ENCODE results near the gene LHX4.

LHX4 gene

DNA sequence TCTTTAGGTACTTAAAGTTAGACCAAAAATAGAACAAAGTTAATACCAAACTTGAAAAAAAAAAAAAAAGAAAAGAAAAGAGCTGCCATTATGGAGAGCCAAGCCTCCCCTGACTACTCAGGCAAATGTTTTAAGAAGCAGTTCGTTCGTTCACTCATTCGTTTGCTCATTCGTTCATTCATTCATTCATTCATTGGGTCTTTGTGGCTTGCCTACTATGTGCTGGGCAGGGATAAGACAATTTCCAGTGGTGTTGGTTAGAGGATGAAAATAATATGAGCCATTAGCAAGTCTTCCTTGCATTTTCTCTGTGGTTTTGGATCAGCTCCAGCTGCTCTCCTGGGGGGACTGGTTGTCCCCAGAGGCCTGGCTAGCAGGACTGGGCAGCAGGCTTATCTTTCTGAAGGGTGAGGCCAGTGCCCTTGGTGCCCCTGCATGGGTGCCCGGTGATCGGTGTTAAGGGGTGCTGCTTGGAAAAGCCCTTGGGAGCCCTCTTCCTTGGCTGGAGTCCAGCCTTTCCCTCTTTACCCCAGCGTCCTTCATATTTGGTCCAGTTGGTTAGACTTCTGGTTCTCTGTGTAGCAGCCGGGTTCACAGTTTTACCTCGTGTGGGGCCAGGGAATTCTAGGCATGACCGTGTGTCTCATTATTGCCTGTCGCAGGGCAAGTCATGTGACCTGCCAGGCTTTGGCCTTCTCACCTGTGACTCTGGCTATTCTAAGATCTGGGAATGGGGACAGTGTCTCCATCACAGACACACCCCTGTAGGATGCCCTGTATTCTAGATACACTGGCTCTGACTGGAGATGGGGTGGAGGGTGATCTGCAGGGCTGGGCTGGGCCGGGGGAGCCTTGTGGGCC is 32.8 kb downstream of the LHX4 start:
- Histone ChIP-seq H3K27me3 (ENCODE audit: control insufficient read depth in 5 of 5, insufficient read depth in 4 of 5, low read length in 5 of 5) (peaks cover 21 to 40% (median 26%) of the 10 kb centered on the region in 5 donors), H3K27ac (ENCODE audit: low read depth, low read length) (no peak overlapping the region), H3K4me1 (ENCODE audit: control insufficient read depth in 5 of 5, insufficient read depth in 5 of 5, low read length in 5 of 5) (peaks cover 0 to 7% (median 2%) of the 10 kb centered on the region in 5 donors)

DNA sequence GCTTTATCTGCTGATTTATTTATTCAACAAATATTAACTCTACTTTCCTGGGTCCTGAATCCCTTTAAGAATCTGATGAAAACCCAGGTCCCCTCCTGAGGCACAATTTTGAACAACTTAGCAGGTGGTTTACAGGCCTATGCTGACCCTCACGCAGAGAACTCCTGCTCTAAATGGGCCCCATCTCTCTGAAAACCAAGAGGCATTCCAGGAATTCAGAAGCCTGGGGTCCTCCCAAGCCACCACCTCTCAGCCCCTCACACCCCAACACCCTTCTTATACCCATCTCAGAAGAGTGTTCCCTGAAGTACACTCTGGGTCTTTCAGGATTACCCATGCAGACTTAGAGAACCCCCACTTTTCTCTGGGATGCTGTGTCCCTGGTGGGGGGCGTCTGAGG is 34.5 kb downstream of the LHX4 start:
- H3K9ac ChIP-seq (ENCODE audit: low read length in 5 of 5), result no peak overlapping the region
- no peak overlapping the region for H3K27ac ChIP-seq (ENCODE audit: low read depth, low read length)
- peaks cover 13 to 26% (median 16%) of the 10 kb centered on the region in 5 donors for H3K27me3 ChIP-seq (ENCODE audit: control insufficient read depth in 5 of 5, insufficient read depth in 4 of 5, low read length in 5 of 5)
- H3K36me3 ChIP-seq (ENCODE audit: control insufficient read depth in 5 of 5, insufficient read depth in 5 of 5, low read length in 5 of 5), result no peaks in the 10 kb centered on the region
- H3K4me1 ChIP-seq (ENCODE audit: control insufficient read depth in 5 of 5, insufficient read depth in 5 of 5, low read length in 5 of 5), result peaks cover 0 to 7% (median 2%) of the 10 kb centered on the region in 5 donors
- H3K9me3 ChIP-seq (ENCODE audit: control insufficient read depth in 5 of 5, low read length in 5 of 5), result no peaks in the 10 kb centered on the region
- no peak overlapping the region for H3K4me3 ChIP-seq (ENCODE audit: low read depth in 1 of 5, low read length in 5 of 5)

More for the DNA sequence above, 32.8 kb downstream of the LHX4 start:
- no peaks in the 10 kb centered on the region for H3K9me3 ChIP-seq (ENCODE audit: control insufficient read depth in 5 of 5, low read length in 5 of 5)
- no peak overlapping the region for H3K4me3 ChIP-seq (ENCODE audit: low read depth in 1 of 5, low read length in 5 of 5)
- H3K9ac ChIP-seq (ENCODE audit: low read length in 5 of 5), result no peak overlapping the region
- H3K36me3 ChIP-seq (ENCODE audit: control insufficient read depth in 5 of 5, insufficient read depth in 5 of 5, low read length in 5 of 5), result no peaks in the 10 kb centered on the region

DNA sequence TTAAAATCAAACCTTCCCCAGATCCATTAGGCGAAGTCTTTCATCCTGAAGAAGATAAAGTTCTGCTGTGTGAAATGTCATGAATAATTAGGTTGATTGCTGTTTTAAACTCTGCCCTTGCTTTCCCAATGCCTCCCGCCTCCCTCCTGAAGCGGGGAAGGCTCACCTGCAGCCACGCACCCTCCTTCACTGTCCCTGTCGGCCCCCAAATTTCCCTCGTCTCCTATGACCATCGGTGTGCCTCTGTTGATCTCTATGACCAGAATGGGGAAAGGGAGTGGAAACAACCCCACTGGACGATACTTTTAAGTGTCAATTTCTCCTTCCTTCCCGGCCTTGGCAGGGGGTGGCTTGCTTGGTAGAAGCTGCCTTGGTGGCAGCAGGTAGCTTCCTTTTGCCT is 35.1 kb downstream of the LHX4 start:
- Histone ChIP-seq H3K4me1 (ENCODE audit: control insufficient read depth in 5 of 5, insufficient read depth in 5 of 5, low read length in 5 of 5) (peaks cover 0 to 13% (median 3%) of the 10 kb centered on the region in 5 donors), H3K36me3 (ENCODE audit: control insufficient read depth in 5 of 5, insufficient read depth in 5 of 5, low read length in 5 of 5) (no peaks in the 10 kb centered on the region), H3K9ac (ENCODE audit: low read length in 5 of 5) (no peak overlapping the region), H3K4me3 (ENCODE audit: low read depth in 1 of 5, low read length in 5 of 5) (no peak overlapping the region), H3K9me3 (ENCODE audit: control insufficient read depth in 5 of 5, low read length in 5 of 5) (no peaks in the 10 kb centered on the region), H3K27me3 (ENCODE audit: control insufficient read depth in 5 of 5, insufficient read depth in 4 of 5, low read length in 5 of 5) (peaks cover 7 to 20% (median 10%) of the 10 kb centered on the region in 5 donors), H3K27ac (ENCODE audit: low read depth, low read length) (no peak overlapping the region)

DNA sequence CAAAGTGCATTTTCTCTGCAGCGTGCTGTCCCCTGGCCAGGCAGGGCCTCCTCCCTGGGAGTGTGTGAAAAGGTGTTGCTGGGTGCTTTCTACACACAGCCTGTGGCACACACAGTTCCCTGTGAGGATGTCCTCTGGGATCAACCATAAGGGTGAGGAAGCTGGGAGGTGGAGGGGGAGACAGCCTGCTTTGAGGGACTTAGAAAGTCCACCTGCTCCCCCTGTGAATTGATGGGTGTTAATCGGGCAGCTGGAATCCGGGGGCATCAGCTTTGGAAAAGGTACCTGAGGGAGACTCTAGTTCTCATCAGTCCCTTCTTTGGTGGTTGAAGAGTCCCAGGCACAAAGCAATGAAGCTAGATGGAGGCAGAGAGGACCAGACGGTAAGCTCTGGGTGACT is 35.8 kb downstream of the LHX4 start:
- Histone ChIP-seq H3K27ac (ENCODE audit: low read depth, low read length) (no peak overlapping the region), H3K4me3 (ENCODE audit: low read depth in 1 of 5, low read length in 5 of 5) (no peak overlapping the region), H3K36me3 (ENCODE audit: control insufficient read depth in 5 of 5, insufficient read depth in 5 of 5, low read length in 5 of 5) (no peaks in the 10 kb centered on the region), H3K9me3 (ENCODE audit: control insufficient read depth in 5 of 5, low read length in 5 of 5) (no peaks in the 10 kb centered on the region), H3K9ac (ENCODE audit: low read length in 5 of 5) (no peak overlapping the region), H3K4me1 (ENCODE audit: control insufficient read depth in 5 of 5, insufficient read depth in 5 of 5, low read length in 5 of 5) (peaks cover 0 to 20% (median 6%) of the 10 kb centered on the region in 5 donors), H3K27me3 (ENCODE audit: control insufficient read depth in 5 of 5, insufficient read depth in 4 of 5, low read length in 5 of 5) (peaks cover 6 to 18% (median 9%) of the 10 kb centered on the region in 5 donors)

DNA sequence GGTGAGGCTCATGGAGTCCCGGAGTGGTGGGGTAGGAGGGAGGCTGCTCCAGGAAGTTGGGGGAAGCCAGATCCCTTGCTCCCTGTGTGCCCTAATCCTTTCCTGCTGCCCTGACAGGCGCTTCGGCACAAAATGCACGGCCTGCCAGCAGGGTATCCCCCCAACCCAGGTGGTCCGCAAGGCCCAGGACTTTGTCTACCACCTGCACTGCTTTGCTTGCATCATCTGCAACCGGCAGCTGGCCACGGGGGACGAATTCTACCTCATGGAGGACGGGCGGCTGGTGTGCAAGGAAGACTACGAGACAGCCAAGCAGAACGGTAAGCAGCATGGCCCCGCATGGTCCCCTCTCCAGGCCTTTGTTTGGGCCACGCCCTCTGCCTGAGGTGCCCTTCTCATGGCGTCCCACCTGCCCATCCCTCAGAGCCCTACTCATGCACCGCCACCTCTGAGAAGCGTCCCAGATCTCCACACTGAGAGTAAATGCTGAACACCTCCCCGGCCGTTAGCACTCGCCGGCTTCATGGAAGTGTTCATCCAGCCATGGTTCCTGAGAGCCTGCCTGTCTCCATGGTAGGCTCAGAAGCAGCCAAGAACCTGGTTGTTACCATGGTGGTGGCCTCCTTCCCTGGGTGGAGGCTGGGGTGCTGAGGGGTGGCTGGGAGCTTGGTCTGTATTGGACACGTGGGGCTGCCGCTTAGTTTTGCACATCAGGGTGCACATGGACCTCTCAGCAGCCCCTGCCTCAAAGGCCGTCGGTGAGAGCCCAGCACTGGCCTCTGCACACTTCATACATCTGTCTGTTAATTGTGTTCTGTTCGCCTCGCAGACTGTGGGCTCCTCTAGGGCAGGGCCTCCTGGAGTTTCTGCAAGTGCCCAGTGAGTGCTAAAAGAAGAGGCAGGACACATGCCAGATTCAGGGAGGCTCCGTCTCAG is 36.5 kb downstream of the LHX4 start:
- H3K9ac ChIP-seq (ENCODE audit: low read length in 5 of 5), result no peak overlapping the region
- peaks cover 6 to 18% (median 9%) of the 10 kb centered on the region in 5 donors for H3K27me3 ChIP-seq (ENCODE audit: control insufficient read depth in 5 of 5, insufficient read depth in 4 of 5, low read length in 5 of 5)
- no peaks in the 10 kb centered on the region for H3K9me3 ChIP-seq (ENCODE audit: control insufficient read depth in 5 of 5, low read length in 5 of 5)
- peaks cover 0 to 23% (median 6%) of the 10 kb centered on the region in 5 donors for H3K4me1 ChIP-seq (ENCODE audit: control insufficient read depth in 5 of 5, insufficient read depth in 5 of 5, low read length in 5 of 5)
- H3K27ac ChIP-seq (ENCODE audit: low read depth, low read length), result no peak overlapping the region
- no peak overlapping the region for H3K4me3 ChIP-seq (ENCODE audit: low read depth in 1 of 5, low read length in 5 of 5)
- H3K36me3 ChIP-seq (ENCODE audit: control insufficient read depth in 5 of 5, insufficient read depth in 5 of 5, low read length in 5 of 5), result no peaks in the 10 kb centered on the region

DNA sequence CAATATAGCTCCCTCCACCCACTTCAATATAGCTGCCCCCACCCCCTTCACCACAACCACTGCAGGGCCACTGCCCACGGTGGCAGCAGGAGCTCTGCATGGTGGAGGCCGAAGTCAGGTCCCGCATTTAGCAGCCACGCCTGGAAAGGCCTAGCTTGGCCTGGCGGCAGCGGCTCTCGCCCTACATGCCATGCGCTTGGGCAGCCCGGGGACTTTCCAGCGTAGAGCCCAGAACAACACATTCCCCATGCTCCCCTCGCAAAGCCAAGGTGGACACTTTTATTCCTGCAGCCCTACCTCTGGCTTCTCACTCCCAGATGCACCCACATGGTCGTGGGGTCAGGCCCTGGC is 37.1 kb downstream of the LHX4 start:
- Histone ChIP-seq H3K27ac (ENCODE audit: low read depth, low read length) (no peak overlapping the region), H3K36me3 (ENCODE audit: control insufficient read depth in 5 of 5, insufficient read depth in 5 of 5, low read length in 5 of 5) (no peaks in the 10 kb centered on the region), H3K9ac (ENCODE audit: low read length in 5 of 5) (no peak overlapping the region), H3K9me3 (ENCODE audit: control insufficient read depth in 5 of 5, low read length in 5 of 5) (no peaks in the 10 kb centered on the region), H3K27me3 (ENCODE audit: control insufficient read depth in 5 of 5, insufficient read depth in 4 of 5, low read length in 5 of 5) (peaks cover 6 to 18% (median 9%) of the 10 kb centered on the region in 5 donors), H3K4me3 (ENCODE audit: low read depth in 1 of 5, low read length in 5 of 5) (no peak overlapping the region), H3K4me1 (ENCODE audit: control insufficient read depth in 5 of 5, insufficient read depth in 5 of 5, low read length in 5 of 5) (peaks cover 0 to 19% (median 6%) of the 10 kb centered on the region in 5 donors)

DNA sequence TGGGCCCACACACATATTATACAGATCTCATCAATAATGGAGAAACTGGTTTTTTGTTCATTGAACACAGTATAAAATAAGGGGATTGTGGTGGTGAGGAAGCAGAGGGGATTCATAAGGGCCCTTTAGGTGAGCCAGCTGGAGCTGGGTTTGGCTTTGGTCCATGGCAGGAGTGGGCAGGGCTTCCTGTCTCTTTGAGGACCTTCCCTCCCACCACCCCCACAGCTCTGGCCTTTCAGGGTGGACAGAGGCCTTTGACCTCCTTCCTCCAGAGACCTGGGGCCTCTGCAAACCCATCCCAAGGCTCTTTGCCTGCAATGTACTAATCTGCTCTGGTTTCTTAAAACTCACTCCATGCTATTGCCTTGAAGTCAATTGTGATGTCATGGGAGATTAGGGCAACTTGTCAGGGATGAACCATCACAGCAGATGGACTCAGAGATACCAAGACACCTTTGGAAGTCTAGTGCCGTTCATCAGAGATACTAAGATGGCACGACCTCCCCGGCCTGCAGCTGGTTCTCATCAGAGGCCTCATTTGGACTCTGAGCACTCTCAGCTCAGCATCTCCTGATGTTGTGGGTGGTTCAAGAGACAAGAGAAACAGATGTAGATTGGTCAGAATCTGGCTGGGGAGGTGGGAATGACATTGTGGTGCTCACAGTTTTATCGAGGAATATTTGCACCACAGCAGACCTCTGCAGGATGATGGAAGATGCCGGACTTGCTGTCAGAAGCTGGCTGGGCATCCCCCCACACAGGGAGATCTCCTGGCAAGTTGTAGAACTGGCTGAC is 37.9 kb downstream of the LHX4 start:
- H3K9me3 ChIP-seq (ENCODE audit: control insufficient read depth in 5 of 5, low read length in 5 of 5), result no peaks in the 10 kb centered on the region
- H3K27ac ChIP-seq (ENCODE audit: low read depth, low read length), result no peak overlapping the region
- peaks cover 0 to under 1% (median 0%) of the 10 kb centered on the region in 5 donors for H3K36me3 ChIP-seq (ENCODE audit: control insufficient read depth in 5 of 5, insufficient read depth in 5 of 5, low read length in 5 of 5)
- H3K27me3 ChIP-seq (ENCODE audit: control insufficient read depth in 5 of 5, insufficient read depth in 4 of 5, low read length in 5 of 5), result peaks cover 3 to 15% (median 5%) of the 10 kb centered on the region in 5 donors
- H3K4me3 ChIP-seq (ENCODE audit: low read depth in 1 of 5, low read length in 5 of 5), result no peak overlapping the region
- H3K9ac ChIP-seq (ENCODE audit: low read length in 5 of 5), result no peak overlapping the region
- peaks cover 0 to 19% (median 5%) of the 10 kb centered on the region in 5 donors for H3K4me1 ChIP-seq (ENCODE audit: control insufficient read depth in 5 of 5, insufficient read depth in 5 of 5, low read length in 5 of 5)

DNA sequence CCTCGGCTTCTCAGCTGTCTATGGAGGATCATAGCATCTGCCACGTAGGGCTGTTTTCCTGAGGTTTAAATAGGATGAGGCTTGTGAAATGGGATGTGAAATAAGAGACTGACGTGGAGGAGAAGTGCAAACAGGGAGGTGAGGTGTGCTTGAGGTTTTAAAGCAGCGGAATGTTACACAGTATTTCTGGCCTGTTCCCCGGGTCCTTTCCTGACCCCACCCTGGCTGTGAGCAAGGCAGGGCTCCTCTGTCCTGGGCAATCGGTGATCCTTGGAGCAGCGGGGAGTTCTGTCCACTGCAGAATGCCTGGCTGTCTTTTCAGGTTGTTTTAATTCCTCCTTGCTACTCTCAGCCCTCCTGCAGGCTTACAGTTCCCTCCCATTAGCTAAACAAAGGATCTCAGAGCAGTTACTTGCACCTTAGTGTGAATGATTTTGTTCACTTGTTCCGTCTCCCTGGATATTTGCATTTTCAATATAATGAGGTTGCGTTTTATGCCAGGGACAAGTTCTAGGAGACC is 38.6 kb downstream of the LHX4 start:
- Histone ChIP-seq H3K9me3 (ENCODE audit: control insufficient read depth in 5 of 5, low read length in 5 of 5) (no peaks in the 10 kb centered on the region), H3K36me3 (ENCODE audit: control insufficient read depth in 5 of 5, insufficient read depth in 5 of 5, low read length in 5 of 5) (peaks cover 0 to 4% (median 0%) of the 10 kb centered on the region in 5 donors), H3K4me3 (ENCODE audit: low read depth in 1 of 5, low read length in 5 of 5) (no peak overlapping the region), H3K27ac (ENCODE audit: low read depth, low read length) (no peak overlapping the region), H3K27me3 (ENCODE audit: control insufficient read depth in 5 of 5, insufficient read depth in 4 of 5, low read length in 5 of 5) (peaks cover 0 to 8% (median 3%) of the 10 kb centered on the region in 5 donors), H3K4me1 (ENCODE audit: control insufficient read depth in 5 of 5, insufficient read depth in 5 of 5, low read length in 5 of 5) (peaks cover 0 to 19% (median 5%) of the 10 kb centered on the region in 5 donors), H3K9ac (ENCODE audit: low read length in 5 of 5) (no peak overlapping the region)
